HG03354 (cell line): ENCODE results near the gene AMTN.

Experiments used
- ATAC-seq: cut with Tn5 transposase; IDR thresholded peaks from one replicate; pipeline ENCODE4 v1.9.1; 2021; ENCODE audit warnings: mild to moderate bottlenecking; ENCODE audit not compliant: unreplicated experiment, poor library complexity, severe bottlenecking

AMTN gene

GRCh38 chr4:70556856-70557255 lies 38.5 kb downstream of the AMTN start:
- no peak for ATAC-seq

- peak; percentile 82 for ATAC-seq
These were observed 41.0 kb downstream of the AMTN start for GRCh38 chr4:70559211-70559830.

- ATAC-seq = no peak
These were observed 41.6 kb downstream of the AMTN start for GRCh38 chr4:70559924-70560323.

- no peak for ATAC-seq
These were observed 45.7 kb downstream of the AMTN start for GRCh38 chr4:70564033-70564432.

- no peak for ATAC-seq
These were observed 52.4 kb downstream of the AMTN start for GRCh38 chr4:70570796-70571195.

- ATAC-seq = no peak
These were observed 53.4 kb downstream of the AMTN start for GRCh38 chr4:70571772-70572171.

GRCh38 chr4:70575964-70576363 lies 57.6 kb downstream of the AMTN start:
- no peak for ATAC-seq

GRCh38 chr4:70577220-70577927 lies 59.0 kb downstream of the AMTN start:
- ATAC-seq = no peak

- no peak for ATAC-seq
These were observed 63.6 kb downstream of the AMTN start for GRCh38 chr4:70581980-70582379.
